Measurements from ENCODE around the gene PFDN4.

GRCh38 chr20:54255157-54255556, 47.3 kb downstream of the PFDN4 start:
- TF ChIP-seq EZH2phosphoT487 (IDR thresholded peaks at IDR 0.05; ENCODE audit: insufficient read depth, low read depth), result no peak
- TF ChIP-seq EZH2 (IDR thresholded peaks at IDR 0.05; ENCODE audit: insufficient read depth, poor library complexity, severe bottlenecking), result no peak

Measured in GM23248 (cell line).